Activated CD8-positive, alpha-beta memory T cell treated with anti-CD3 and anti-CD28 coated beads for 36 hours (primary cell): Measurements from ENCODE around the gene SLC25A34. TPM values are rescaled to one million over a fixed set of nuclear protein-coding genes. Genes with fewer than 3 reads are reported as not detected.
"Not testable (repeated sequence)": the region's sequence is repeated elsewhere in the genome, so short reads cannot be mapped to it uniquely, and the experiment has no call there.

Experiments
- CTCF ChIA-PET: fragments of 350-600 bp; sonication (Branson Sonifier 250); formaldehyde crosslinking; loops from one replicate; lab custom pipeline; 2021; ENCODE audit warnings: antibody characterized with exemption; lab: Charles Lee
- POLR2A ChIA-PET: fragments of 350-600 bp; sonication (Branson Sonifier 250); formaldehyde crosslinking; loops from one replicate; lab custom pipeline; 2021; ENCODE audit warnings: antibody characterized with exemption; lab: Charles Lee
- total RNA-seq, 2 experiments: library from RNA; stranded (reverse); gene quantifications; one replicate each; pipeline ENCODE4 v1.2.3, GENCODE V29; 2021

Gene SLC25A34
- under 1 TPM; 0.75 to 0.80 TPM for total RNA-seq

DNA sequence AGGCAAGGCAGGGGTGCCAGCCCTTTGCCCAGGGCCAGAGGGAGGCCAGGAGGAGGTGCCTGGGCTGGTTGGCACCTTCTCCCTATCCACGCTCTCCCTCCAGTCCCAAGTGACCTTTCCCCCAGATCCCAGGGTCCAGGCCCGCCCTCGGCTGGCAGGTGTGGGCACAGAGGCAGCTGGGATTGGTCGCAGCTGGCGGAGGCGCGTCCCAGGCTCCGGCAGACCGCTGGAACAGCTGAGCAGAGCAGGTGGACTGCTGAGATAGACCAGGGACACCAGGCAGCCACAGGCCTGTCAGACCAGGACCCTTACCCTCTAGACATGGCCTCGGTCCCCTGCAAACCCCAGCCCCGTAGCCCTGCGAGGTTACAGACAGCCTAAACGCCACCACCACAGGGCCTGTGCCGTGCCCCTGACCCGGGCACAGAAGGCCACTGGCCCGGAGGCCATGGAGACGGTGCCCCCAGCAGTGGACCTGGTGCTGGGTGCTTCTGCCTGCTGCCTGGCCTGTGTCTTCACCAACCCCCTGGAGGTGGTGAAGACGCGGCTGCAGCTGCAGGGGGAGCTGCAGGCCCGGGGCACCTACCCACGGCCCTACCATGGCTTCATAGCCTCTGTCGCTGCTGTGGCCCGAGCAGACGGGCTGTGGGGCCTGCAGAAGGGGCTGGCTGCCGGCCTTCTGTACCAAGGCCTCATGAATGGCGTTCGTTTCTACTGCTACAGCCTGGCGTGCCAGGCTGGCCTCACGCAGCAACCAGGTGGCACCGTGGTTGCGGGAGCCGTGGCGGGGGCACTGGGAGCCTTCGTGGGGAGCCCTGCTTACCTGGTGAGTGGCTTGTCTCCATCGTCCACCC is at the start of gene SLC25A34:
Gene SLC25A34, plus strand, starts transcription at position 221 of the 854 bp plus-strand sequence. Its CDS starts 228 bp downstream, at position 449.
- ChIA-PET CTCF (interaction anchor here (0.6 kb wide), 1 partner anchor 80 kb away, joined by 4 read pairs; no protein-coding TSS in a partner anchor), POLR2A (no interaction called here)

GRCh38 chr1:15687446-15687845 is 48.6 kb upstream of the SLC25A34 start:
- POLR2A ChIA-PET: no interaction called here
- CTCF ChIA-PET: no interaction called here

- CTCF ChIA-PET: no interaction called here
- POLR2A ChIA-PET: no interaction called here
Measured at GRCh38 chr1:15690317-15690716, 45.7 kb upstream of the SLC25A34 start.

DNA sequence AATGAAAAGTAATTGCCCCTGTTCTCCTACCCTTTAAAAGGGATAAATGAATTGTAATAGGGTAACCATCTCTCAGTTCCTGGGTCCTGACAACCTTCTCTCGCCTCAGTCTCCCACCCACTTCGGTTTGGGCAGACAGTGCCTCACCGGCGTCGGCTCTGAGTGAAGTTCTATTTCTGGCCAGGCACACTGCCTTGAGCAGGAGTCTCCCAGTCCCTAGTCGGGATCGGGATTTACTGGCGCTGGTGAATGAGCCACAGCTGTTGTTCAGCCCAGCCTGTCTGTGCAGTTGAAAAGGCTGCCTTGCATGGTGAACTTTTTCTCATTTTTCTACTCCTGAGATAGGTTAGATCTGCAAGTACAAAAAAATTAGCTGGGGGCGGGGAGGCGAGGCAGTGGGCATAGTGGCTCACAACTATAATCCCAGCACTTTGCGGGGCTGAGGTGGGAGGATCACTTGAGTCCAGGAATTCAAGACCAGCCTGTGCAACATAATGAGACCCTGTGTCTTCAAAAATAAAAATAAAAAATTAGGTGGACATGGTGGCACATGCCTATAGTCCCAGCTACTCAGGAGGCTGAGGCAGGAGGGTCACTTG is 44.5 kb upstream of the SLC25A34 start:
- ChIA-PET POLR2A (no interaction called here), CTCF (interaction anchor here (1.1 kb wide), 1 partner anchor 10 kb away, joined by 3 read pairs; no protein-coding TSS in a partner anchor)

- ChIA-PET POLR2A (no interaction called here), CTCF (no interaction called here)
Measured at GRCh38 chr1:15692121-15692682, 43.9 kb upstream of the SLC25A34 start.

DNA sequence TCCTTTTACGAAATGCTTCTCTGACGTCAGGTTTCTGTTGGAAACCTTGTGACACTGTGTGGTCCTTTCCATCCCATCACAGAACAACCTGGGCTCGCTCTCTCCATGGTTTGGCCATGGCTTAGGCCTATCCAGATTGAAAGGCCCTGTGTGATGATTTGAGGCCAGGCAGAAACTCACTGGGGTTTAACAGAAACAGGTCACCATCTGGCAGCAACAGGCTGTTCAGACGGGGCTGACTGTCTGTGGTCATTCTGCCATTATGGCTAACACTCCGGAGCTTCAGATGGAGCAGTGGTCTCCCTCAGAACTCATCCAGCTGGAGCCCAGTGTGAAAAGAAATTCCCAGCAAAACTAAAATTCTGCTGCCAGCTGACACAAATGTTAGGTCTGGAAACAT is 42.7 kb upstream of the SLC25A34 start:
- CTCF ChIA-PET: interaction anchor here (0.6 kb wide), 1 partner anchor 16 kb away, joined by 3 read pairs; no protein-coding TSS in a partner anchor
- POLR2A ChIA-PET: no interaction called here

GRCh38 chr1:15696956-15697521 is 39.0 kb upstream of the SLC25A34 start:
- ChIA-PET CTCF (interaction anchor here (0.9 to 1.1 kb wide), 2 partner anchors 17 to 40 kb away, joined by 3 read pairs; no protein-coding TSS in a partner anchor), POLR2A (interaction anchor here (1.1 kb wide), 1 partner anchor 13 kb away, joined by 3 read pairs; the partner anchor contains the start of gene PLEKHM2)

- POLR2A ChIA-PET: no interaction called here
- CTCF ChIA-PET: interaction anchor here (0.6 to 1.1 kb wide), 3 partner anchors 42 to 250 kb away, joined by 3 to 4 read pairs (median 4); no protein-coding TSS in a partner anchor
Measured at GRCh38 chr1:15698201-15698600, 37.9 kb upstream of the SLC25A34 start.

GRCh38 chr1:15699321-15699720 is 36.7 kb upstream of the SLC25A34 start:
- CTCF ChIA-PET, POLR2A ChIA-PET: not testable (repeated sequence)

GRCh38 chr1:15700508-15700907 is 35.5 kb upstream of the SLC25A34 start:
- ChIA-PET CTCF (no interaction called here), POLR2A (no interaction called here)

GRCh38 chr1:15701784-15702183 is 34.3 kb upstream of the SLC25A34 start:
- CTCF ChIA-PET: no interaction called here
- POLR2A ChIA-PET: no interaction called here

GRCh38 chr1:15702722-15703550 is 33.1 kb upstream of the SLC25A34 start:
- POLR2A ChIA-PET: no interaction called here
- CTCF ChIA-PET: no interaction called here

- ChIA-PET POLR2A (no interaction called here), CTCF (no interaction called here)
Measured at GRCh38 chr1:15703562-15703961, 32.5 kb upstream of the SLC25A34 start.

DNA sequence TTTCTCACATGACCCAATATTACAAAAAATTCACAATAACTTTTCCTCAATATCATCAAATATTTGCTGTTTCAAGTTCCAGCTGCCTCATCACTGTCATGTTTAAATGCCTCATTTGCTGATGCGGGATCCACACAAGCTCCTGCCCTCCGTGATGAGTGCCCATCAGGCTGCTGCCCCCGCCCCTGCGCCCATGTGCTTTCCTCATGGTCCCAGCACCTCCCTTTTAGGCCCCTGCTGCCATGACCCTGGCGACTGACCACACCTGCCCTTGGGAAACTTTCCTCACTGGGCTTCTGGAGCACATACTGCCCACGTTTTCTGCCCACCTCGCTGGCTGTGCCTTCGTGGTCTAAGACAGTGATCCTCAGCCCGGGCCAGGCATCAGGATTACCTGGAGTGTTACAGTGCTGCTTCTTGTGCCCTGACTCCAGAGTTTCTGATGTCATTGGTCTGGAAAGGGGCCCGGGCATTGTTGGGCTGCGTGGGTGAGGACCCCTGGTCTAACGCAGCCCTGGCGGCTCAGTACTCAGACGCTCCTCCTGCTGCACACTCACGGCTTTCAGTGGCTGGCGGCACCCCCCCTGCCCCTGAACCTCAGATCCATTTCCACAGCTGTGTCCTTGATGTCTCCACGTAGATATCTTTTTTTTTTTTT is 31.4 kb upstream of the SLC25A34 start:
- POLR2A ChIA-PET: interaction anchor here (0.7 kb wide), 2 partner anchors 28 to 403 kb away, joined by 9 to 10 read pairs; no protein-coding TSS in a partner anchor
- CTCF ChIA-PET: no interaction called here

DNA sequence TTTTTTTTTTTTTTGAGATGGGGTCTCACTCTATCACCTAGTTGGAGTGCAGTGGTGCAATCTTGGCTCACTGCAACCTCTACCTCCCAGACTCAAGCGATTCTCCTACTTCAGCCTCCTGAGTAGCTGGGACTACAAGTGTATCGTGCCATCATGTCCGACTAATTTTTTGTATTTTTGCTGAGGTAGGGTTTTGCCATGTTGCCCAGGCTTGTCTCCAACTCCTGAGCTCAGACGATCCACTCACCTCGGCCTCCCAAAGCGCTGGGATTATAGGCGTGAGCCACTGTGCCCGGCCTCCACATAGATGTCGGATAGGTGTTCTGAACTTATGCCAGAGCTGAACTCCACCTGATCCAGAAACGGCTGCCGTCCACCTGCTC is 30.9 kb upstream of the SLC25A34 start:
- CTCF ChIA-PET: no interaction called here
- POLR2A ChIA-PET: interaction anchor here (0.7 kb wide), 2 partner anchors 27 to 402 kb away, joined by 9 to 10 read pairs; no protein-coding TSS in a partner anchor

DNA sequence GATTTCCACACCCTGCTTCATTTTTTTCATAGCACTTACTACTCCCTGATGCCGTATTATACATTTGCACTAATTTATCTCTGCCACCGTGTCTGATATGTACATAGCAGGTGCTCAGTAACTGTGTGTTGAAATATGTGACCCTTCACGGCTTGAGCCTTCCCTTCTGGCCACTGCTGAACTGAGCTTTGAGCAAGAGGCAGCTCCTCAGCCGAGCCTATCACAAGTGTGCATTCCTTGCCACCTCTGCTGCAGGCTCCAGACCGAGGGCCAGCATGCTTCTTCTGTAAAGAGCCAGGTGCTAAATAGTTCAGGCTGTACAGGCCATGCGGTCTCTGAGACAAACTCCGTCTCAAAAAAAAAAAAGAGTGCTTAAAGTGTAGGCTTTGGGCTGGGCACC is 29.3 kb upstream of the SLC25A34 start:
- ChIA-PET CTCF (interaction anchor here (1.6 kb wide), 1 partner anchor 11 kb away, joined by 3 read pairs; no protein-coding TSS in a partner anchor), POLR2A (no interaction called here)

DNA sequence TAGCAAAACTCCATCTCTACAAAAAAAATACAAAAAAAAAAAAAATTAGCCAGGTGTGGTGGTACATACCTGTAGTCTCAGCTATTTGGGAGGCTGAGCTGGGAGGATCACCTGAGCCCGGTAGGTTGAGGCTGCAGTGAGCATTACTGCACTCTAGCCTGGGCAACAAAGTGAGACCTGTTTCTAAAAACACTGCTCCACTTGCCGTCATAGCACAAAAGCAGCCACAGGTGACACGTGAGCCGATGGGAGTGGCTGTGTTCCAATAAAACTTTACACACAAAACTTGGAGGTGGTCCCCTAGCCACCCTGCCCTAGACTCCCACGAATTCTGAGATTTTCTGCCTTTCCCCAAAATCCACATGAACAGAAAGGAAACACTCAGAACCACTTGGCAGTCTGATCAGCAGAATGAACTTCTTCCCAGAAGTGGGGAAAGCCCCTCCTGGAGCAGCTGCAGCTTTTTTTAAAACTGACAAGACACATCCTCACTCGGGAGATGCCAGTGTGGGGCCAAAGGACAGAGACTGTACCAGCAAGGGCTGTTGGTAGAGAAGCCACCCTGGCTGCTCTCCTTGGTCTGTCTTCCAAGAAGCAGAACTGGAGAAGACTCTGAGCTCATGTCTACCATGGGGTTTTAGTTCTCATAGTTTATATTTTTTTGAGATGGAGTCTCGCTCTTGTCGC is 28.7 kb upstream of the SLC25A34 start:
- CTCF ChIA-PET: interaction anchor here (1.6 kb wide), 1 partner anchor 11 kb away, joined by 3 read pairs; no protein-coding TSS in a partner anchor
- POLR2A ChIA-PET: no interaction called here
